Mesendoderm (in vitro differentiated cells): Measurements from ENCODE around the gene PFKL.

Experiments used
- DNase-seq: peaks from one replicate; pipeline ENCODE4 v3.0.0; 2013
- H2AK5ac ChIP-seq: 2 replicates; pipeline ENCODE4 v1.6.1; 2013; ENCODE audit warnings: low read length, inconsistent platforms
- H2BK120ac ChIP-seq: 2 replicates; pipeline ENCODE4 v1.6.1; 2013; ENCODE audit warnings: low read depth, mild to moderate bottlenecking, low read length, moderate library complexity, mixed read lengths
- H2BK15ac ChIP-seq: replicated peaks from 2 replicates; pipeline ENCODE4 v1.6.1; 2013; ENCODE audit warnings: low read depth, mild to moderate bottlenecking, moderate library complexity
- H2BK5ac ChIP-seq: 2 replicates; pipeline ENCODE4 v1.6.1; 2013; ENCODE audit warnings: low read length, inconsistent platforms
- H3K18ac ChIP-seq: 2 replicates; pipeline ENCODE4 v1.6.1; 2013; ENCODE audit warnings: mild to moderate bottlenecking, low read length, mixed read lengths
- H3K23ac ChIP-seq: one replicate; pipeline ENCODE4 v1.6.1; 2013; ENCODE audit warnings: low read length
- H3K27ac ChIP-seq: 2 replicates; pipeline ENCODE4 v1.5.1; 2013; ENCODE audit warnings: low read depth, mild to moderate bottlenecking, inconsistent platforms, low read length, moderate library complexity
- H3K27me3 ChIP-seq: 2 replicates; pipeline ENCODE4 v1.6.1; 2013; ENCODE audit warnings: low read length, control low read depth, mild to moderate bottlenecking, inconsistent platforms; ENCODE audit not compliant: insufficient read depth, poor library complexity
- H3K36me3 ChIP-seq: 2 replicates; pipeline ENCODE4 v1.6.1; 2013; ENCODE audit warnings: low read length, inconsistent platforms; ENCODE audit not compliant: control insufficient read depth, insufficient read depth
- H3K4ac ChIP-seq: one replicate; pipeline ENCODE4 v1.6.1; 2013; ENCODE audit warnings: low read depth, mild to moderate bottlenecking, low read length, moderate library complexity
- H3K4me1 ChIP-seq: 2 replicates; pipeline ENCODE4 v1.6.1; 2013; ENCODE audit warnings: low read depth, low read length, inconsistent platforms; ENCODE audit not compliant: control insufficient read depth
- H3K4me2 ChIP-seq: 2 replicates; pipeline ENCODE4 v1.6.1; 2013; ENCODE audit warnings: low read length
- H3K4me3 ChIP-seq: 2 replicates; pipeline ENCODE4 v1.5.1; 2013; ENCODE audit warnings: mild to moderate bottlenecking, low read length
- H3K56ac ChIP-seq: one replicate; pipeline ENCODE4 v1.6.1; 2013; ENCODE audit warnings: low read length
- H3K79me1 ChIP-seq: 2 replicates; pipeline ENCODE4 v1.6.1; 2013; ENCODE audit warnings: low read length, inconsistent platforms
- H3K79me2 ChIP-seq: 2 replicates; pipeline ENCODE4 v1.6.1; 2013; ENCODE audit warnings: mild to moderate bottlenecking, low read length; ENCODE audit not compliant: control insufficient read depth, insufficient read depth
- H3K9ac ChIP-seq: 2 replicates; pipeline ENCODE4 v1.6.1; 2013; ENCODE audit warnings: low read length, inconsistent platforms
- H4K5ac ChIP-seq: one replicate; pipeline ENCODE4 v1.6.1; 2013; ENCODE audit warnings: low read length
- H4K8ac ChIP-seq: one replicate; pipeline ENCODE4 v1.6.1; 2013; ENCODE audit warnings: low read depth, mild to moderate bottlenecking, control low read depth, low read length, moderate library complexity
- WGBS: extraction: QIAGEN DNeasy Blood & Tissue Kit; methylation state at CpG from one replicate; pipeline ENCODE4 v1.1.7; 2013; ENCODE audit warnings: low lambda C conversion rate, missing lambda C conversion rate; ENCODE audit not compliant: insufficient coverage; ENCODE audit errors: extremely low coverage; 5-methylcytosine and 5-hydroxymethylcytosine counted together

PFKL gene

GRCh38 chr21:44272284-44272858 is 27.5 kb upstream of the PFKL start:
- H3K9ac ChIP-seq: no peak overlapping the region
- no peak overlapping the region for H3K23ac ChIP-seq
- no peak overlapping the region for H4K8ac ChIP-seq
- no peak overlapping the region for H3K56ac ChIP-seq
- no peak overlapping the region for H3K4me2 ChIP-seq
- no peak for DNase-seq
- no peaks in the 10 kb centered on the region for H3K79me2 ChIP-seq
- H2BK120ac ChIP-seq: no peak overlapping the region
- no peak overlapping the region for H2BK15ac ChIP-seq
- no peak overlapping the region for H2AK5ac ChIP-seq
- no peaks in the 10 kb centered on the region for H3K79me1 ChIP-seq
- H2BK5ac ChIP-seq: no peak overlapping the region
- no peak overlapping the region for H3K27ac ChIP-seq
- H3K4me3 ChIP-seq: no peak overlapping the region
- no peaks in the 10 kb centered on the region for H3K4me1 ChIP-seq
- no CpG with 5 or more reads among the region's 18 CpGs for WGBS
- H3K18ac ChIP-seq: no peak overlapping the region
- no peak overlapping the region for H4K5ac ChIP-seq
- no peaks in the 10 kb centered on the region for H3K27me3 ChIP-seq
- no peaks in the 10 kb centered on the region for H3K36me3 ChIP-seq
- no peak overlapping the region for H3K4ac ChIP-seq

GRCh38 chr21:44273046-44273445 is 26.8 kb upstream of the PFKL start:
- Histone ChIP-seq H3K4ac (no peak overlapping the region), H3K79me1 (no peaks in the 10 kb centered on the region), H3K4me1 (no peaks in the 10 kb centered on the region), H3K18ac (no peak overlapping the region), H3K36me3 (no peaks in the 10 kb centered on the region), H2AK5ac (no peak overlapping the region), H3K23ac (no peak overlapping the region), H3K9ac (no peak overlapping the region), H3K56ac (no peak overlapping the region), H3K4me3 (no peak overlapping the region), H4K5ac (no peak overlapping the region), H3K79me2 (no peaks in the 10 kb centered on the region), H2BK5ac (no peak overlapping the region), H2BK15ac (no peak overlapping the region), H4K8ac (no peak overlapping the region), H3K27me3 (no peaks in the 10 kb centered on the region), H2BK120ac (no peak overlapping the region), H3K4me2 (no peak overlapping the region), H3K27ac (no peak overlapping the region)
- WGBS: no CpG with 5 or more reads among the region's 7 CpGs
- no peak for DNase-seq

- H3K4me1 ChIP-seq: no peaks in the 10 kb centered on the region
- H3K27me3 ChIP-seq: no peaks in the 10 kb centered on the region
- no peak overlapping the region for H3K4ac ChIP-seq
- no peaks in the 10 kb centered on the region for H3K79me2 ChIP-seq
- H2BK5ac ChIP-seq: no peak overlapping the region
- H3K4me3 ChIP-seq: no peak overlapping the region
- no peak overlapping the region for H4K8ac ChIP-seq
- no peak overlapping the region for H3K27ac ChIP-seq
- no peak overlapping the region for H3K18ac ChIP-seq
- H3K9ac ChIP-seq: no peak overlapping the region
- H2BK120ac ChIP-seq: no peak overlapping the region
- no peaks in the 10 kb centered on the region for H3K79me1 ChIP-seq
- H3K56ac ChIP-seq: no peak overlapping the region
- DNase-seq: no peak
- H3K4me2 ChIP-seq: no peak overlapping the region
- no peak overlapping the region for H2BK15ac ChIP-seq
- no peak overlapping the region for H2AK5ac ChIP-seq
- H3K36me3 ChIP-seq: no peaks in the 10 kb centered on the region
- H4K5ac ChIP-seq: no peak overlapping the region
- no CpG with 5 or more reads among the region's 5 CpGs for WGBS
- H3K23ac ChIP-seq: no peak overlapping the region
These were observed 24.8 kb upstream of the PFKL start for GRCh38 chr21:44275041-44275440.

- no peak overlapping the region for H4K8ac ChIP-seq
- H2BK15ac ChIP-seq: no peak overlapping the region
- H2BK5ac ChIP-seq: no peak overlapping the region
- H2AK5ac ChIP-seq: no peak overlapping the region
- no peak overlapping the region for H3K18ac ChIP-seq
- H3K79me2 ChIP-seq: no peaks in the 10 kb centered on the region
- H3K9ac ChIP-seq: no peak overlapping the region
- no peak overlapping the region for H3K56ac ChIP-seq
- DNase-seq: no peak
- no peaks in the 10 kb centered on the region for H3K79me1 ChIP-seq
- H3K27ac ChIP-seq: no peak overlapping the region
- H3K23ac ChIP-seq: no peak overlapping the region
- no peaks in the 10 kb centered on the region for H3K27me3 ChIP-seq
- no peaks in the 10 kb centered on the region for H3K36me3 ChIP-seq
- no peak overlapping the region for H3K4ac ChIP-seq
- H3K4me2 ChIP-seq: no peak overlapping the region
- whole genome bisulfite sequencing: no CpG with 5 or more reads among the region's 19 CpGs
- no peak overlapping the region for H3K4me3 ChIP-seq
- no peak overlapping the region for H4K5ac ChIP-seq
- peaks cover 2% of the 10 kb centered on the region for H3K4me1 ChIP-seq
- no peak overlapping the region for H2BK120ac ChIP-seq
These were observed 20.2 kb upstream of the PFKL start for GRCh38 chr21:44279354-44280260.

GRCh38 chr21:44281801-44282200 is 18.1 kb upstream of the PFKL start:
- H3K4ac ChIP-seq: no peak overlapping the region
- no peak overlapping the region for H2BK5ac ChIP-seq
- no peaks in the 10 kb centered on the region for H3K79me2 ChIP-seq
- no peaks in the 10 kb centered on the region for H3K79me1 ChIP-seq
- H3K36me3 ChIP-seq: no peaks in the 10 kb centered on the region
- DNase-seq: no peak
- H3K27me3 ChIP-seq: no peaks in the 10 kb centered on the region
- no peak overlapping the region for H4K8ac ChIP-seq
- H3K23ac ChIP-seq: no peak overlapping the region
- WGBS: no CpG with 5 or more reads among the region's 9 CpGs
- H3K4me1 ChIP-seq: peaks cover 2% of the 10 kb centered on the region
- no peak overlapping the region for H3K56ac ChIP-seq
- no peak overlapping the region for H2BK120ac ChIP-seq
- H3K4me3 ChIP-seq: no peak overlapping the region
- H3K4me2 ChIP-seq: no peak overlapping the region
- H3K9ac ChIP-seq: no peak overlapping the region
- H4K5ac ChIP-seq: no peak overlapping the region
- no peak overlapping the region for H3K18ac ChIP-seq
- no peak overlapping the region for H2AK5ac ChIP-seq
- no peak overlapping the region for H3K27ac ChIP-seq
- no peak overlapping the region for H2BK15ac ChIP-seq
